Stomach (tissue), 9 donors: ENCODE data around the gene OSBPL9. TPM values are rescaled to one million over a fixed set of nuclear protein-coding genes. Genes with fewer than 3 reads are reported as not detected.

Experiments used
- DNase-seq, 2 donors: peaks; one replicate each; pipeline versions ENCODE4 v3.0.0 to v3.0.0-alpha.2; 2013 to 2019
- H3K27ac ChIP-seq, 5 donors: fragments of 200-600 bp in 4 of 5; sonication (generic) in 4 of 5; one replicate each; pipeline ENCODE4 v1.5.1; 2013 to 2019; ENCODE audit warnings: mild to moderate bottlenecking in 1 of 5, moderate library complexity in 1 of 5
- H3K27me3 ChIP-seq, 3 donors: fragments of 200-600 bp; sonication (generic); one replicate each; pipeline ENCODE4 v1.5.1; 2017 to 2019; ENCODE audit warnings: mixed run types in 1 of 3
- H3K36me3 ChIP-seq, 4 donors: fragments of 200-600 bp; sonication (generic); 1 replicate in 3 of 4; 2 replicates in 1 of 4; pipeline ENCODE4 v1.5.1; 2016 to 2019
- H3K4me1 ChIP-seq, 4 donors: fragments of 200-600 bp; sonication (generic); one replicate each; pipeline ENCODE4 v1.5.1; 2016 to 2019
- H3K4me3 ChIP-seq, 4 donors: fragments of 200-600 bp; sonication (generic) in 3 of 4; one replicate each; pipeline ENCODE4 v1.5.1; 2016 to 2019; ENCODE audit warnings: mild to moderate bottlenecking in 1 of 4
- H3K9me3 ChIP-seq, 4 donors: fragments of 200-600 bp; sonication (generic); one replicate each; pipeline ENCODE4 v1.5.1; 2016 to 2019
- EP300 ChIP-seq: sonication (generic); formaldehyde crosslinking; IDR thresholded peaks from one replicate; pipeline ENCODE4 v1.6.1; 2017; ENCODE audit warnings: antibody characterized with exemption
- POLR2A ChIP-seq, 4 donors: fragments of 450-650 bp; IDR thresholded peaks; one replicate each; pipeline ENCODE4 v1.6.1; 2016; ENCODE audit warnings: antibody characterized with exemption in 4 of 4, control low read depth in 2 of 4, mild to moderate bottlenecking in 1 of 4, moderate library complexity in 1 of 4
- POLR2AphosphoS5 ChIP-seq, 3 donors: sonication (generic); formaldehyde crosslinking; IDR thresholded peaks; one replicate each; pipeline ENCODE4 v1.6.1; 2016; ENCODE audit warnings: antibody characterized with exemption in 3 of 3
- WGBS, 5 donors: extraction: QIAGEN DNeasy Blood & Tissue Kit in 3 of 5; methylation state at CpG; one replicate each; pipeline versions ENCODE4 v1.1.5 to v1.1.7; 2013 to 2018; 5-methylcytosine and 5-hydroxymethylcytosine counted together
- intact Hi-C: fragments of 100-400 bp; cut with DNase I; formaldehyde crosslinking; loops from one replicate; pipeline ENCODE4 v1.15.1; 2023; ENCODE audit warnings: low total_unique reads
- polyA plus RNA-seq, 3 donors: library from polyadenylated mRNA; stranded (reverse); fragments of 200-250 nt; gene quantifications; one replicate each; pipeline ENCODE4 v1.2.3, GENCODE V29; 2013
- total RNA-seq, 5 donors: library from RNA; depleted of rRNA; stranded (reverse); fragments of >200 nt; gene quantifications; one replicate each; pipeline versions ENCODE4 v1.1.0 to v1.2.3, GENCODE V29; 2014 to 2016
- TF ChIP-seq, protein P1 (sequence below), 7 experiments: fragments of 450-650 bp in 4 of 7; fragments of 200-600 bp in 3 of 7; sonication (generic) in 3 of 7; IDR thresholded peaks; one replicate each; pipeline ENCODE4 v1.5.1; 2016 to 2019; ENCODE audit warnings: antibody characterized with exemption in 7 of 7, control low read depth in 2 of 7, mild to moderate bottlenecking in 1 of 7
- donor health status: healthy with polysubstance abuse.
- donor health status: Bipolar disorder and iron deficiency.
- donor health status: healthy.

Gene OSBPL9
- total and polyA plus RNA-seq, 8 donors: 29.8 to 461 (median 109) TPM

DNA sequence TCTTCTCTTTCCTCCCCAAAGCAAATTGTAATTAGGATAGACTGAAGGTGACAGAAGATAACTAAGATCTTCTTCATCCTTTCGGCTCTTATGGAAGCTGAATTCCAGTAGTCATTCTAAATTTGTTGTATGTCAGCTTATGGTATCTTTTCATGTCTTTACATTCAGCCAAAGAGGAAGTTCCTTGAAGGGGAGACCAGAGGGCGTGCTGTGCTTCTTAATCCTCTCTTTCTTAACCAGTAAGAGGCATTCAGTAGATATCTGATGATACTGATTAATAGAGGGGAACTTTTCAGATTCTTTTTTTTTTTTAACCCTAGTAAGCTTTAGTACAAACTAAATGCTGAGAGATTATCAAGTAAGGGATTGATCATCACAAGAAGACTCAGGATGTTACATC is 102.3 kb downstream of the OSBPL9 start:
- Histone ChIP-seq H3K36me3 (peaks cover 0 to 13% (median 2%) of the 10 kb centered on the region in 4 donors), H3K4me3 (no peak overlapping the region), H3K27me3 (no peaks in the 10 kb centered on the region), H3K27ac (no peak overlapping the region), H3K9me3 (no peaks in the 10 kb centered on the region), H3K4me1 (peaks cover 0 to 8% (median 0%) of the 10 kb centered on the region in 4 donors)
- intact Hi-C loops: no loop called here
- no peak for DNase-seq
- 81 to 91% (median 87%) methylated on average over 2 of the region's 2 CpGs for WGBS, 5 donors
- no peak for TF ChIP-seq POLR2AphosphoS5 (IDR thresholded peaks at IDR 0.05)
- TF ChIP-seq, protein P1, sequence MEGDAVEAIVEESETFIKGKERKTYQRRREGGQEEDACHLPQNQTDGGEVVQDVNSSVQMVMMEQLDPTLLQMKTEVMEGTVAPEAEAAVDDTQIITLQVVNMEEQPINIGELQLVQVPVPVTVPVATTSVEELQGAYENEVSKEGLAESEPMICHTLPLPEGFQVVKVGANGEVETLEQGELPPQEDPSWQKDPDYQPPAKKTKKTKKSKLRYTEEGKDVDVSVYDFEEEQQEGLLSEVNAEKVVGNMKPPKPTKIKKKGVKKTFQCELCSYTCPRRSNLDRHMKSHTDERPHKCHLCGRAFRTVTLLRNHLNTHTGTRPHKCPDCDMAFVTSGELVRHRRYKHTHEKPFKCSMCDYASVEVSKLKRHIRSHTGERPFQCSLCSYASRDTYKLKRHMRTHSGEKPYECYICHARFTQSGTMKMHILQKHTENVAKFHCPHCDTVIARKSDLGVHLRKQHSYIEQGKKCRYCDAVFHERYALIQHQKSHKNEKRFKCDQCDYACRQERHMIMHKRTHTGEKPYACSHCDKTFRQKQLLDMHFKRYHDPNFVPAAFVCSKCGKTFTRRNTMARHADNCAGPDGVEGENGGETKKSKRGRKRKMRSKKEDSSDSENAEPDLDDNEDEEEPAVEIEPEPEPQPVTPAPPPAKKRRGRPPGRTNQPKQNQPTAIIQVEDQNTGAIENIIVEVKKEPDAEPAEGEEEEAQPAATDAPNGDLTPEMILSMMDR (IDR thresholded peaks at IDR 0.05): no peak
- no peak for TF ChIP-seq POLR2A (IDR thresholded peaks at IDR 0.05)
- TF ChIP-seq EP300: no peak

DNA sequence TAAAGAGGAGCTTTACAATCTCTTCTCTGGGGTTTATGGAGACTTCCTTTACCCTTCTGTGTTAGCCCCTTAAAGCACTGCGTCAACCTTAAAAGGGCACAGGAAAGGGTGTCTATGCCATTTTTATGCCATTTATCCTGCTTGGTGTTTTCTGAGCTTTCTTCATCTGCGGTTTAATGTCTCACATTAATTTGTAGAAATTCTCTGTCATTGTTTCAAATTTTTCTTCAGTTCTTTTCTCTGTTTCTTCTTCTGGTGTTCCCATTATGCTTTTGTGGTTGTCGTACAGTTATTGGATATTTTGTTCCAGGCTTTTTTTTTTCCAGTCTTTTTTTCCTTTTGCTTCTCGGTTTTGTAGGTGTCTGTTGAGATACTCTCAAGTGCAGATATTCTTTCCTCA is 107.9 kb downstream of the OSBPL9 start:
- H3K4me1 ChIP-seq: peaks cover 7 to 17% (median 13%) of the 10 kb centered on the region in 4 donors
- TF ChIP-seq POLR2AphosphoS5 (IDR thresholded peaks at IDR 0.05): no peak
- no peak for TF ChIP-seq POLR2A (IDR thresholded peaks at IDR 0.05)
- TF ChIP-seq, protein P1 (IDR thresholded peaks at IDR 0.05): no peak
- TF ChIP-seq EP300: no peak
- H3K27me3 ChIP-seq: no peaks in the 10 kb centered on the region
- DNase-seq: no peak
- intact Hi-C loops: no loop called here
- H3K27ac ChIP-seq: no peak overlapping the region
- H3K9me3 ChIP-seq: no peaks in the 10 kb centered on the region
- H3K36me3 ChIP-seq: peaks cover 0 to 9% (median 0%) of the 10 kb centered on the region in 4 donors
- WGBS, 5 donors: 94 to 98% (median 95%) methylated on average over 4 of the region's 4 CpGs
- H3K4me3 ChIP-seq: no peak overlapping the region

DNA sequence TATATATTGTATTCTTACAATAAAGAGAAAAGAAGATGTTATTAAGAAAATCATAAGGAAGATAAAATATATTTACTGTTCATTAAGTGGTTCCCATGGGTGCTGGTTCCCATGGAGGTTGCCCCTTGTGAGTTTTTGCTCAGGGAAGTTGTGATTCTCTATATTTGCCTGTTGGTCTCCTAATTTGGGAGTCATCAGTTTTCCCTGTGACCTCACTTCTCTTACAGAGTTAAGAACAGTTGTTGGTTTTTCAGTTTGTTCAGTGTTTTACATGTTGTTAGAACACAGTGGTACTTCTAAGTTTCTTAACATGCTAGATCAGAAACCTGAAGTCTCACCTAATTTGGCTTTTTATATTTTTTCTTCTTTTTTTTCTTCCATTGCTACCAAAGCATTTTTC is 109.2 kb downstream of the OSBPL9 start:
- no peaks in the 10 kb centered on the region for H3K27me3 ChIP-seq
- no peak overlapping the region for H3K4me3 ChIP-seq
- H3K9me3 ChIP-seq: no peaks in the 10 kb centered on the region
- H3K27ac ChIP-seq: no peak overlapping the region
- no peak for TF ChIP-seq EP300
- no peak for TF ChIP-seq POLR2AphosphoS5 (IDR thresholded peaks at IDR 0.05)
- TF ChIP-seq, protein P1 (IDR thresholded peaks at IDR 0.05): no peak
- TF ChIP-seq POLR2A (IDR thresholded peaks at IDR 0.05): no peak
- no peak for DNase-seq
- peaks cover 12 to 30% (median 23%) of the 10 kb centered on the region in 4 donors for H3K4me1 ChIP-seq
- H3K36me3 ChIP-seq: no peaks in the 10 kb centered on the region
- intact Hi-C loops: no loop called here

DNA sequence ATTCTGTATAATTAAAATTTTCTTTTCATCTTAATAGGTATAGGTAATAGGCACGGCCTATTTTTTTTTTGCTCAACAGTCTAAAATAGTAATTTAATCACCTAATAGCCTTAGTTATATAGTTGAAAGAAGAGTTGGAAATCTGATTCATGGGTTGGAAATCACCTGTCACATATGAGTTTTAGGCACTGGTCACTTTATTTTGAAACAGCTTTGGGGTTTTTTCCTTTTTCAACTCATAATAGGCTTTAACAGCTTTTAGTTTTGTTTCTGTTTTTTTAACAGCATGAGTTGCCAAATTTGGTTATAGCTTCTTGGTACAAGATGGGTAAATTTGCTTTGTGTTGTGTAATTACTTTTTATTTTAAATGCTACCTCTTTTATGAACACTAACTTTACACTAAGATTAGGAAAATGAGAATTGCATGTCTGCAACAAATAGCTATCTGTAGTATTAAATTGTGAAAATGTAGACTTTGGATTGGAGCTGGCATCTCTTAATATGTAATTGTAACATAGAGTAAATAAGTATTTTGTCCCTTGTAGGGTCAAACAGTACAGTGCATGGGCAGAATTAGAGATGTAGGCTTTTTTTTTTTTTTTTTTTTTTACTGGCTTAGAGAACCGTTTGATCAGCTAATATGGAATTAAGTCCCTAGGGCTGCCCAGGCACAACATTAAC is 109.8 kb downstream of the OSBPL9 start:
- TF ChIP-seq POLR2A (IDR thresholded peaks at IDR 0.05): no peak
- TF ChIP-seq POLR2AphosphoS5 (IDR thresholded peaks at IDR 0.05): no peak
- no peak for TF ChIP-seq EP300
- TF ChIP-seq, protein P1 (IDR thresholded peaks at IDR 0.05): no peak
- Histone ChIP-seq H3K27me3 (no peaks in the 10 kb centered on the region), H3K36me3 (no peaks in the 10 kb centered on the region), H3K4me3 (no peak overlapping the region), H3K27ac (no peak overlapping the region), H3K4me1 (peaks cover 18 to 36% (median 30%) of the 10 kb centered on the region in 4 donors), H3K9me3 (no peaks in the 10 kb centered on the region)
- intact Hi-C loops: no loop called here
- no peak for DNase-seq
- 62 to 76% (median 70%) methylated on average over 2 of the region's 2 CpGs for WGBS, 5 donors
